Endothelial cell (in vitro differentiated cells): ENCODE data around the gene LRP1B. TPM values are rescaled to one million over a fixed set of nuclear protein-coding genes. Genes with fewer than 3 reads are reported as not detected.

Source experiments
- DNase-seq: peaks from one replicate; pipeline ENCODE4 v3.0.0; 2021; ENCODE audit warnings: low spot score
- H3K27ac Mint-ChIP-seq: one replicate; pipeline ENCODE4 v1.8.0; 2021; ENCODE audit warnings: mixed read lengths, inconsistent platforms; ENCODE audit not compliant: unreplicated experiment
- H3K27me3 Mint-ChIP-seq: one replicate; pipeline ENCODE4 v1.8.0; 2021; ENCODE audit warnings: mild to moderate bottlenecking, moderate library complexity, mixed read lengths, inconsistent platforms; ENCODE audit not compliant: unreplicated experiment
- H3K36me3 Mint-ChIP-seq: one replicate; pipeline ENCODE4 v1.8.0; 2021; ENCODE audit warnings: mild to moderate bottlenecking, low read depth, mixed read lengths, inconsistent platforms; ENCODE audit not compliant: unreplicated experiment
- H3K4me1 Mint-ChIP-seq: one replicate; pipeline ENCODE4 v1.8.0; 2021; ENCODE audit warnings: mild to moderate bottlenecking, mixed read lengths, inconsistent platforms; ENCODE audit not compliant: unreplicated experiment
- H3K4me3 Mint-ChIP-seq: one replicate; pipeline ENCODE4 v1.8.0; 2021; ENCODE audit warnings: mild to moderate bottlenecking, mixed read lengths, inconsistent platforms; ENCODE audit not compliant: unreplicated experiment
- H3K9me3 Mint-ChIP-seq: one replicate; pipeline ENCODE4 v1.8.0; 2021; ENCODE audit warnings: mixed read lengths, inconsistent platforms; ENCODE audit not compliant: unreplicated experiment
- CTCF ChIP-seq: fragments of 200-600 bp; sonication (generic); IDR thresholded peaks from one replicate; pipeline ENCODE4 v1.5.0; 2021; ENCODE audit warnings: antibody characterized with exemption; ENCODE audit not compliant: unreplicated experiment
- total RNA-seq: library from RNA; stranded (reverse); fragmentation: NEBNext Ultra II Directional; extraction: Animal tissue kit (Norgen Biotek cat#: 25700); gene quantifications from one replicate; pipeline ENCODE4 v1.2.1, GENCODE V29; 2021; ENCODE audit not compliant: unreplicated experiment

Gene LRP1B
- total RNA-seq, 1 donor from 2014 or later = 1.4 TPM

- Mint-ChIP-seq H3K4me1 (no peaks in the 10 kb centered on the region), H3K9me3 (no peaks in the 10 kb centered on the region), H3K27me3 (no peaks in the 10 kb centered on the region), H3K27ac (no peak overlapping the region), H3K4me3 (no peak overlapping the region), H3K36me3 (no peaks in the 10 kb centered on the region)
- no peak for TF ChIP-seq CTCF
- no peak for DNase-seq
Measured at GRCh38 chr2:142065156-142065555, 65.7 kb downstream of the LRP1B start.

GRCh38 chr2:142061733-142062132 is 69.1 kb downstream of the LRP1B start:
- no peak overlapping the region for H3K4me3 Mint-ChIP-seq
- H3K27ac Mint-ChIP-seq = no peak overlapping the region
- no peaks in the 10 kb centered on the region for H3K9me3 Mint-ChIP-seq
- H3K36me3 Mint-ChIP-seq = no peaks in the 10 kb centered on the region
- H3K27me3 Mint-ChIP-seq = peaks cover 2% of the 10 kb centered on the region
- TF ChIP-seq CTCF = no peak
- no peaks in the 10 kb centered on the region for H3K4me1 Mint-ChIP-seq
- no peak for DNase-seq

GRCh38 chr2:142058149-142058548 is 72.7 kb downstream of the LRP1B start:
- no peak for TF ChIP-seq CTCF
- no peak for DNase-seq
- Mint-ChIP-seq H3K36me3 (no peaks in the 10 kb centered on the region), H3K4me3 (no peak overlapping the region), H3K27ac (no peak overlapping the region), H3K4me1 (no peaks in the 10 kb centered on the region), H3K9me3 (no peaks in the 10 kb centered on the region), H3K27me3 (peaks cover 2% of the 10 kb centered on the region)

- Mint-ChIP-seq H3K36me3 (no peaks in the 10 kb centered on the region), H3K27me3 (peaks cover 2% of the 10 kb centered on the region), H3K9me3 (no peaks in the 10 kb centered on the region), H3K4me1 (no peaks in the 10 kb centered on the region), H3K27ac (no peak overlapping the region), H3K4me3 (no peak overlapping the region)
- DNase-seq = no peak
- no peak for TF ChIP-seq CTCF
Measured at GRCh38 chr2:142056784-142057183, 74.0 kb downstream of the LRP1B start.

GRCh38 chr2:142052220-142052863 is 78.5 kb downstream of the LRP1B start:
- no peaks in the 10 kb centered on the region for H3K27me3 Mint-ChIP-seq
- no peaks in the 10 kb centered on the region for H3K36me3 Mint-ChIP-seq
- no peak for TF ChIP-seq CTCF
- H3K9me3 Mint-ChIP-seq = no peaks in the 10 kb centered on the region
- no peaks in the 10 kb centered on the region for H3K4me1 Mint-ChIP-seq
- H3K27ac Mint-ChIP-seq = no peak overlapping the region
- H3K4me3 Mint-ChIP-seq = no peak overlapping the region
- DNase-seq = no peak
